Endothelial cell of umbilical vein (primary cell): ENCODE data around the gene HLA-DPA1. TPM values are rescaled to one million over a fixed set of nuclear protein-coding genes. Genes with fewer than 3 reads are reported as not detected.
A peak's percentile ranks its signal among the peaks of the same experiment; 100 is the strongest.

ENCODE experiments used
- Bru-seq: library from RNA; stranded (reverse); fragments of 400-500 nt; gene quantifications from one replicate; lab custom pipeline; 2021; lab: Mats Ljungman, UMichigan
- BruChase-seq, 2 experiments: library from RNA; stranded (reverse); fragments of 400-500 nt; gene quantifications; one replicate each; lab custom pipeline; 2021; lab: Mats Ljungman, UMichigan
- BruUV-seq: library from RNA; stranded (reverse); fragments of 400-500 nt; replicated peaks from 2 replicates; lab custom pipeline; 2021; lab: Mats Ljungman, UMichigan
- CTCF ChIA-PET: fragments of 300-600, 350-600 bp; sonication (Branson Sonifier 250); formaldehyde crosslinking; loops from one replicate; lab custom pipeline; 2021; ENCODE audit warnings: antibody characterized with exemption, inconsistent platforms; lab: Charles Lee
- POLR2A ChIA-PET: fragments of 300-600, 350-600 bp; sonication (Branson Sonifier 250); formaldehyde crosslinking; loops from one replicate; lab custom pipeline; 2021; ENCODE audit warnings: antibody characterized with exemption, inconsistent platforms; lab: Charles Lee
- DNase-seq: peaks from one replicate; pipeline ENCODE4 v3.0.0-alpha.2; 2011; ENCODE audit warnings: low read depth, low spot score
- FAIRE-seq: peaks from 2 replicates; lab custom pipeline; 2011; peaks lifted over from hg19 to GRCh38; lab: Jason Lieb, UNC
- H2AFZ ChIP-seq: 2 replicates; pipeline ENCODE4 v1.6.0; 2012; ENCODE audit warnings: low read depth, low read length, control low read depth, inconsistent platforms
- H3K27ac ChIP-seq: 2 replicates; pipeline ENCODE4 v1.5.1; 2011; ENCODE audit warnings: low read depth, mild to moderate bottlenecking, control low read depth, low read length, moderate library complexity; ENCODE audit not compliant: insufficient read depth
- H3K27me3 ChIP-seq, 2 experiments: 2 replicates each; pipeline versions ENCODE4 v1.6.0 to v1.6.1; 2011; ENCODE audit warnings: low read length in 2 of 2, mixed read lengths in 1 of 2; ENCODE audit not compliant: control insufficient read depth in 2 of 2, insufficient read depth in 2 of 2
- H3K36me3 ChIP-seq, 2 experiments: 2 replicates in 1 of 2; 3 replicates in 1 of 2; pipeline ENCODE4 v1.5.1; 2011; ENCODE audit warnings: low read length in 2 of 2, mild to moderate bottlenecking in 1 of 2, moderate library complexity in 1 of 2; ENCODE audit not compliant: control insufficient read depth in 2 of 2, insufficient read depth in 2 of 2; ENCODE audit errors: extremely low read depth in 1 of 2
- H3K4me1 ChIP-seq: 3 replicates; pipeline ENCODE4 v1.5.1; 2011; ENCODE audit warnings: mild to moderate bottlenecking, low read length; ENCODE audit not compliant: control insufficient read depth, insufficient read depth; ENCODE audit errors: extremely low read depth
- H3K4me2 ChIP-seq: 2 replicates; pipeline ENCODE4 v1.6.1; 2011; ENCODE audit warnings: low read length, control low read depth, mixed read lengths; ENCODE audit not compliant: insufficient read depth
- H3K4me3 ChIP-seq, 3 experiments: fragments of 200-600 bp in 1 of 3; sonication (generic), shearing (Covaris generic) in 1 of 3; replicated peaks in 1 of 3; 2 replicates each; pipeline ENCODE4 v1.5.1; 2011 to 2016; ENCODE audit warnings: control low read depth in 3 of 3, low read length in 3 of 3, mild to moderate bottlenecking in 2 of 3, inconsistent platforms in 1 of 3, low read depth in 1 of 3, moderate library complexity in 1 of 3; ENCODE audit not compliant: insufficient read depth in 1 of 3
- H3K79me2 ChIP-seq: 2 replicates; pipeline ENCODE4 v1.6.0; 2012; ENCODE audit warnings: low read length, inconsistent platforms; ENCODE audit not compliant: control insufficient read depth, insufficient read depth
- H3K9ac ChIP-seq: replicated peaks from 2 replicates; pipeline ENCODE3; 2011; ENCODE audit warnings: low read length, control low read depth; ENCODE audit not compliant: insufficient read depth; ENCODE audit errors: extremely low read depth
- H3K9me1 ChIP-seq: replicated peaks from 3 replicates; pipeline ENCODE4 v1.6.0; 2011; ENCODE audit warnings: mild to moderate bottlenecking, low read length; ENCODE audit not compliant: control insufficient read depth, insufficient read depth; ENCODE audit errors: extremely low read depth
- H3K9me3 ChIP-seq: replicated peaks from 2 replicates; pipeline ENCODE4 v1.5.1; 2012; ENCODE audit warnings: low read length, inconsistent platforms; ENCODE audit not compliant: control insufficient read depth, insufficient read depth
- H4K20me1 ChIP-seq: replicated peaks from 2 replicates; pipeline ENCODE3; 2011; ENCODE audit warnings: mild to moderate bottlenecking, low read length; ENCODE audit not compliant: control insufficient read depth, insufficient read depth; ENCODE audit errors: extremely low read depth
- CTCF ChIP-seq, 2 donors: IDR thresholded peaks; 1 replicate in 1 of 2; 2 replicates in 1 of 2; pipeline ENCODE4 v1.5.1; 2011; ENCODE audit warnings: low read length in 2 of 2, mild to moderate bottlenecking in 2 of 2, moderate library complexity in 2 of 2, control low read depth in 1 of 2, inconsistent platforms in 1 of 2, low read depth in 1 of 2; ENCODE audit not compliant: insufficient read depth in 1 of 2; ENCODE audit errors: extremely low read depth in 1 of 2
- EZH2 ChIP-seq: IDR thresholded peaks from 2 replicates; pipeline ENCODE4 v1.6.1; 2012; ENCODE audit warnings: borderline replicate concordance, low read depth, mild to moderate bottlenecking, moderate library complexity, low read length, inconsistent platforms; ENCODE audit not compliant: severe bottlenecking
- FOS ChIP-seq: IDR thresholded peaks from 2 replicates; pipeline ENCODE4 v1.6.1; 2011; ENCODE audit warnings: mild to moderate bottlenecking, low read length, moderate library complexity, borderline replicate concordance; ENCODE audit not compliant: insufficient read depth
- GATA2 ChIP-seq: IDR thresholded peaks from 2 replicates; pipeline ENCODE4 v1.7.0; 2011; ENCODE audit warnings: low read depth, mild to moderate bottlenecking, moderate library complexity, mixed read lengths, low read length; ENCODE audit not compliant: insufficient read length, insufficient read depth
- JUN ChIP-seq: IDR thresholded peaks from 2 replicates; pipeline ENCODE4 v1.6.1; 2011; ENCODE audit warnings: borderline replicate concordance, low read depth; ENCODE audit not compliant: insufficient read length, insufficient read depth
- MAX ChIP-seq: IDR thresholded peaks from 2 replicates; pipeline ENCODE4 v1.6.1; 2011; ENCODE audit not compliant: insufficient read depth, insufficient read length
- MYC ChIP-seq: IDR thresholded peaks from one replicate; pipeline ENCODE4 v1.6.1; 2011; ENCODE audit warnings: mild to moderate bottlenecking, low read depth, low read length
- POLR2A ChIP-seq: IDR thresholded peaks from 2 replicates; pipeline ENCODE4 v1.6.1; 2012; ENCODE audit warnings: low read depth, mild to moderate bottlenecking, control low read depth, low read length
- POLR2AphosphoS5 ChIP-seq: IDR thresholded peaks from 2 replicates; pipeline ENCODE4 v1.6.1; 2012; ENCODE audit warnings: low read depth, mild to moderate bottlenecking, control low read depth, low read length, moderate library complexity; ENCODE audit not compliant: insufficient read depth
- dilution Hi-C: fragments of 300-500 bp; cut with MboI; formaldehyde crosslinking; loops from one replicate; pipeline ENCODE4 v1.15.0; 2019; ENCODE audit warnings: low sequenced_read_pairs; ENCODE audit not compliant: extremely low pct_ligation_motif_present
- intact Hi-C: fragments of 100-400 bp; cut with micrococcal nuclease; formaldehyde crosslinking; loops from one replicate; pipeline ENCODE4 v1.10.0; 2022
- long read RNA-seq: library from polyadenylated mRNA; stranded (forward); transcript quantifications from one replicate; pipeline ENCODE4 v2.0.0, GENCODE V29; 2021
- polyA minus RNA-seq, 3 experiments: library from RNA; depleted of rRNA, polyadenylated mRNA; stranded (reverse); fragments of >200 nt; gene quantifications; 1 replicate in 1 of 3; 2 replicates in 2 of 3; pipeline ENCODE4 v1.2.3, GENCODE V29; 2011
- polyA plus RNA-seq, 4 experiments: library from polyadenylated mRNA; depleted of rRNA in 3 of 4; stranded (reverse) in 3 of 4; unstranded in 1 of 4; fragments of >200 nt; gene quantifications; 2 replicates each; pipeline versions ENCODE4 v1.2.1 to v1.2.3, GENCODE V29; 2011 to 2012; ENCODE audit warnings: missing spikeins in 1 of 4
- total RNA-seq: library from RNA; stranded (reverse); gene quantifications from 2 replicates; pipeline ENCODE4 v1.2.3, GENCODE V29; 2021

Gene HLA-DPA1
- total RNA-seq (11.4 TPM in 1 of 2 replicates, not detected in the other), polyA plus RNA-seq (18.9 and 23.2 TPM in 2 replicates), polyA minus RNA-seq (9.4 and 17.6 TPM in 2 replicates), Bru-seq, nascent RNA (percentile 11 among the genes with signal in this experiment), BruChase-seq, experiment 1, labeled RNA remaining after a 6-hour chase (percentile 38 among the genes with signal in this experiment), BruChase-seq, experiment 2, labeled RNA remaining after a 2-hour chase (percentile 32 among the genes with signal in this experiment)
- polyA plus RNA-seq (2011; cell fraction: cytosol; rRNA removed), result 11.8 and 15.9 TPM in 2 replicates
- 5.7 and 7.1 TPM in 2 replicates for polyA plus RNA-seq (2011; cell fraction: nucleus; rRNA removed)
- polyA plus RNA-seq (2012), result 4.5 and 5.6 TPM in 2 replicates
- not detected for polyA minus RNA-seq (2011; cell fraction: cytosol; rRNA and poly(A)+ RNA removed)
- 1.5 and 4.9 TPM in 2 replicates for polyA minus RNA-seq (2011; cell fraction: nucleus; rRNA and poly(A)+ RNA removed)
- long read RNA-seq, transcript HLA-DPA1-242 (6 exons, 1,704 nt), result major isoform, 8 of 17 reads
- long read RNA-seq, partial matches to known transcripts, result 2 of 17 reads
- long read RNA-seq, other reads (novel, unspliced or antisense), result 7 of 17 reads

- Histone ChIP-seq H3K9me3 (no peaks in the 10 kb centered on the region), H3K36me3 (no peaks in the 10 kb centered on the region), H3K4me3 (no peak within 1 kb of the TSS), H2AFZ (no peak within 1 kb of the TSS), H3K4me2 (no peak within 1 kb of the TSS), H3K9ac (no peak within 1 kb of the TSS), H3K9me1 (no peaks in the 10 kb centered on the region), H3K79me2 (no peaks in the 10 kb centered on the region), H3K27ac (no peak within 1 kb of the TSS), H3K4me1 (no peaks in the 10 kb centered on the region), H3K27me3 (no peaks in the 10 kb centered on the region), H4K20me1 (no peaks in the 10 kb centered on the region)
- DNase-seq (no peak), FAIRE-seq (no peak)
- intact Hi-C loops (no loop called here), dilution Hi-C loops (no loop called here)
- ChIA-PET POLR2A (interaction anchor here (0.6 kb wide), 1 partner anchor 77 kb away, joined by 3 read pairs; no protein-coding TSS in a partner anchor), CTCF (interaction anchor here (0.9 to 1.5 kb wide), 6 partner anchors 10 to 205 kb away, joined by 3 read pairs; no protein-coding TSS in a partner anchor)
- TF ChIP-seq FOS, result no peak
- no peak for TF ChIP-seq EZH2
- TF ChIP-seq MAX, result no peak
- no peak for TF ChIP-seq POLR2AphosphoS5
- no peak for TF ChIP-seq CTCF (IDR thresholded peaks at IDR 0.05; ENCODE audit: extremely low read depth in 1 of 2, insufficient read depth in 1 of 2, low read depth in 1 of 2, low read length in 2 of 2)
- no peak for TF ChIP-seq POLR2A
- no peak for TF ChIP-seq GATA2
- TF ChIP-seq JUN, result no peak
- TF ChIP-seq MYC, result no peak
- no TSS peak for BruUV-seq
Measured at GRCh38 chr6:33073431-33073871, at the start of gene HLA-DPA1. TSS of gene HLA-DPA1 (minus strand) at chr6:33073649.
